Natural killer cell (primary cell): ENCODE measurements around the gene ARHGEF2. TPM values are rescaled to one million over a fixed set of nuclear protein-coding genes. Genes with fewer than 3 reads are reported as not detected.

Experiments
- ATAC-seq, 3 donors: fragments of 150-1000 bp in 2 of 3; fragments of 200-7000 bp in 1 of 3; cut with Tn5 transposase; 1 replicate in 1 of 3; 2 replicates in 2 of 3; pipeline ENCODE4 v1.10.0; 2021; ENCODE audit warnings: mild to moderate bottlenecking in 2 of 3, moderate library complexity in 2 of 3
- DNase-seq, 2 donors: peaks; one replicate each; pipeline versions ENCODE4 v3.0.0 to v3.0.0-alpha.2; 2013 to 2021; ENCODE audit warnings: mixed read lengths in 1 of 2
- H3K27ac ChIP-seq: one replicate; pipeline ENCODE4 v1.5.1; 2013; ENCODE audit warnings: mild to moderate bottlenecking, low read length
- H3K27me3 ChIP-seq: one replicate; pipeline ENCODE4 v1.6.1; 2013; ENCODE audit warnings: low read length; ENCODE audit not compliant: control insufficient read depth, insufficient read depth
- H3K36me3 ChIP-seq: one replicate; pipeline ENCODE4 v1.6.1; 2013; ENCODE audit warnings: low read length; ENCODE audit not compliant: control insufficient read depth, insufficient read depth
- H3K4me1 ChIP-seq: one replicate; pipeline ENCODE4 v1.6.1; 2013; ENCODE audit warnings: low read length; ENCODE audit not compliant: control insufficient read depth, insufficient read depth
- H3K4me3 ChIP-seq: one replicate; pipeline ENCODE4 v1.5.1; 2013; ENCODE audit warnings: low read length
- H3K9me3 ChIP-seq: one replicate; pipeline ENCODE4 v1.6.1; 2013; ENCODE audit warnings: low read length; ENCODE audit not compliant: control insufficient read depth, insufficient read depth
- H3K27ac Mint-ChIP-seq, 2 donors: one replicate each; pipeline ENCODE4 v1.8.0; 2022; ENCODE audit warnings: mild to moderate bottlenecking in 2 of 2, mixed read lengths in 2 of 2, moderate library complexity in 1 of 2
- H3K27me3 Mint-ChIP-seq, 2 donors: one replicate each; pipeline ENCODE4 v1.8.0; 2022; ENCODE audit warnings: low read depth in 2 of 2, mixed read lengths in 2 of 2
- H3K36me3 Mint-ChIP-seq: one replicate; pipeline ENCODE4 v1.8.0; 2022; ENCODE audit warnings: mixed read lengths
- H3K4me1 Mint-ChIP-seq, 2 donors: one replicate each; pipeline ENCODE4 v1.8.0; 2022; ENCODE audit warnings: mixed read lengths in 2 of 2
- H3K4me3 Mint-ChIP-seq: one replicate; pipeline ENCODE4 v1.8.0; 2022; ENCODE audit warnings: mild to moderate bottlenecking, moderate library complexity, mixed read lengths
- H3K9me3 Mint-ChIP-seq, 2 donors: one replicate each; pipeline ENCODE4 v1.8.0; 2022; ENCODE audit warnings: mixed read lengths in 2 of 2
- CTCF ChIP-seq: fragments of 200-600 bp; IDR thresholded peaks from one replicate; pipeline ENCODE4 v1.8.0; 2022; ENCODE audit warnings: antibody characterized with exemption
- WGBS: methylation state at CpG from one replicate; pipeline ENCODE4 v1.1.7; 2013; ENCODE audit warnings: missing lambda C conversion rate; ENCODE audit not compliant: insufficient coverage; 5-methylcytosine and 5-hydroxymethylcytosine counted together
- intact Hi-C: fragments of 100-400 bp; cut with micrococcal nuclease; formaldehyde crosslinking; loops from one replicate; pipeline ENCODE4 v1.14.2; 2022
- total RNA-seq, 4 donors: library from RNA; stranded (reverse); fragments of 120-200 nt in 1 of 4; gene quantifications; one replicate each; pipeline versions ENCODE4 v1.2.3 to v1.2.4, GENCODE V29; 2013 to 2022

ARHGEF2 gene
- total RNA-seq, 3 donors from 2014 or later (not counting 1 experiment from before 2014, with no cell fraction given) = 143 to 200 (median 147) TPM

GRCh38 chr1:155920717-155921116 lies 57.6 kb downstream of the ARHGEF2 start:
- DNase-seq (no peak), ATAC-seq (no peak)
- H3K4me3 ChIP-seq = no peak overlapping the region
- H3K9me3 ChIP-seq = no peaks in the 10 kb centered on the region
- Mint-ChIP-seq H3K27me3 (no peaks in the 10 kb centered on the region), H3K36me3 (peaks cover 24% of the 10 kb centered on the region), H3K9me3 (no peaks in the 10 kb centered on the region), H3K27ac (no peak overlapping the region), H3K4me3 (no peak overlapping the region), H3K4me1 (peaks cover 0 to 6% of the 10 kb centered on the region in 2 donors)
- WGBS = 96% methylated on average over 3 of the region's 3 CpGs
- intact Hi-C loops = no loop called here
- no peaks in the 10 kb centered on the region for H3K27me3 ChIP-seq
- TF ChIP-seq CTCF = no peak
- peaks cover 84% of the 10 kb centered on the region for H3K36me3 ChIP-seq
- no peak overlapping the region for H3K27ac ChIP-seq
- no peaks in the 10 kb centered on the region for H3K4me1 ChIP-seq

GRCh38 chr1:155919801-155920200 lies 58.5 kb downstream of the ARHGEF2 start:
- DNase-seq (no peak), ATAC-seq (no peak)
- no peak for TF ChIP-seq CTCF
- peaks cover 0 to 6% of the 10 kb centered on the region in 2 donors for H3K4me1 Mint-ChIP-seq
- H3K4me1 ChIP-seq = no peaks in the 10 kb centered on the region
- H3K27ac ChIP-seq = no peak overlapping the region
- H3K4me3 ChIP-seq = no peak overlapping the region
- H3K27me3 ChIP-seq = no peaks in the 10 kb centered on the region
- no peak overlapping the region for H3K4me3 Mint-ChIP-seq
- intact Hi-C loops = no loop called here
- 100% methylated on average over 2 of the region's 2 CpGs for WGBS
- H3K36me3 Mint-ChIP-seq = peaks cover 27% of the 10 kb centered on the region
- H3K36me3 ChIP-seq = peaks cover 83% of the 10 kb centered on the region
- H3K27ac Mint-ChIP-seq = no peak overlapping the region
- H3K9me3 ChIP-seq = no peaks in the 10 kb centered on the region
- no peaks in the 10 kb centered on the region for H3K27me3 Mint-ChIP-seq
- H3K9me3 Mint-ChIP-seq = no peaks in the 10 kb centered on the region

GRCh38 chr1:155918660-155919059 lies 59.7 kb downstream of the ARHGEF2 start:
- peaks cover 87% of the 10 kb centered on the region for H3K36me3 ChIP-seq
- intact Hi-C loops = no loop called here
- Mint-ChIP-seq H3K27ac (no peak overlapping the region), H3K4me1 (peaks cover 0 to 6% of the 10 kb centered on the region in 2 donors), H3K9me3 (no peaks in the 10 kb centered on the region), H3K36me3 (peaks cover 36% of the 10 kb centered on the region), H3K4me3 (no peak overlapping the region), H3K27me3 (no peaks in the 10 kb centered on the region)
- no peak overlapping the region for H3K27ac ChIP-seq
- TF ChIP-seq CTCF = no peak
- WGBS = 97% methylated on average over 3 of the region's 3 CpGs
- DNase-seq (no peak), ATAC-seq (no peak)
- no peaks in the 10 kb centered on the region for H3K9me3 ChIP-seq
- no peaks in the 10 kb centered on the region for H3K27me3 ChIP-seq
- H3K4me1 ChIP-seq = no peaks in the 10 kb centered on the region
- no peak overlapping the region for H3K4me3 ChIP-seq
